Measurements from ENCODE around the gene ATP5MC3. TPM values are rescaled to one million over a fixed set of nuclear protein-coding genes. Genes with fewer than 3 reads are reported as not detected.

The ATP5MC3 gene
- total RNA-seq, 1 donor from 2014 or later = 814 TPM

- intact Hi-C loops (cut with DNase I) = no loop called here
- DNase-seq (ENCODE audit: low spot score) = no peak
Measured at GRCh38 chr2:175135862-175136261, 45.6 kb downstream of the ATP5MC3 start.

- intact Hi-C loops (cut with DNase I) = no loop called here
- DNase-seq (ENCODE audit: low spot score) = no peak
Measured at GRCh38 chr2:175135177-175135576, 46.3 kb downstream of the ATP5MC3 start.

DNA sequence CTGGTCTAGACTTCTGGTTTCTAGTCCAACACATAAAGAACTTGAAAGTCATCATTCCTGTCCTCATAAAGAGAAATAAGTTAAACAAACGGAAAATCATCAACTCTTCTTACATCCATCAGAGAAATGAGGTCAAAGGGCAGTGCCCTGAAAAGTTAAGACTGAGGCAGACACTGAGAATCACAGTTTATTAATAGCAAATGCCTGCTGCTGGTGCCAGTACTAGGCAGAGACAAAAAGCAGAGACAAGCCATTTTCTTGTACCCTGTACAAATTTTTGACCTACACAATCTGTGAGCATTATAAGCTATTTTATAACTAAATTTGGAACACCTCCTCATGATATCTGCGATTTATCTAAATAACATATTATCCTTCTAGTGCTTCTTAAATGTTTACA, 50.3 kb downstream of the ATP5MC3 start:
- intact Hi-C loops (cut with DNase I) = no loop called here
- DNase-seq (ENCODE audit: low spot score) = no peak

DNA sequence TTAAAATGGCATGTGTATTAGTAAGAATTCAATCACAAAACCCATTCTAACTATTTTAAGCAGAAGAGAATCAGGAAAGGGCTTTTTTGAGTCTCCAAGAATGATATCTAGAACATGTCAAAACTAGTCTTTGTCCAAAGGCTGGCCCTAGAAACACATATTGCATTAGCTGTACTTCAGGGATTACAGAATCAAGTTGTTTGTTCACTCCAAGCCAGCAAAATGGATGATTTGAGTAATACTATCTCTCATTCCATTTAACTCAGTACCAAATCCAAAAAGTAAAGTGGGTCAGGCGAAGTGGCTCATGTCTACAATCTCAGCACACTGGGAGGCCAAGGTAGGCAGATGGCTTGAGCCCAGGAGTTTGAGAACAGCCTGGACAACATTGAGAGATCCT, 54.8 kb downstream of the ATP5MC3 start:
- no peak for DNase-seq (ENCODE audit: low spot score)
- intact Hi-C loops (cut with DNase I) = no loop called here

Small RNAs within 50 kb of the gene (microRNA-seq; reads per million reads assigned to microRNA genes)
- not detected for gene MIR933

Other genes with a start within 250 kb of the ATP5MC3 start
- 23.8 TPM for gene CHN1, start 176.3 kb downstream of the ATP5MC3 start, total RNA-seq
- 27.4 TPM for gene ATF2, start 13.5 kb downstream of the ATP5MC3 start, total RNA-seq

Measured in cardiac septum (tissue), 1 donor.